Heart right ventricle (tissue), 16 donors: ENCODE measurements around the gene DSG2. TPM values are rescaled to one million over a fixed set of nuclear protein-coding genes. Genes with fewer than 3 reads are reported as not detected.

Experiments
- ATAC-seq, 8 donors: fragments of 200-7000 bp; cut with Tn5 transposase; one replicate each; pipeline ENCODE4 v1.9.1; 2020; ENCODE audit warnings: mild to moderate bottlenecking in 8 of 8, moderate library complexity in 8 of 8, moderate number of reproducible peaks in 1 of 8
- DNase-seq, 2 donors: peaks; one replicate each; pipeline ENCODE4 v3.0.0-alpha.2; 2020
- H3K27ac ChIP-seq, 10 donors: fragments of 200-600 bp; sonication (generic) in 2 of 10; one replicate each; pipeline versions ENCODE4 v1.5.0 to v1.8.0; 2020 to 2022; ENCODE audit warnings: mild to moderate bottlenecking in 3 of 10
- H3K27me3 ChIP-seq, 7 donors: fragments of 200-600 bp; one replicate each; pipeline ENCODE4 v1.8.0; 2021 to 2022; ENCODE audit warnings: mild to moderate bottlenecking in 2 of 7
- H3K36me3 ChIP-seq, 9 donors: fragments of 200-600 bp; sonication (generic) in 1 of 9; one replicate each; pipeline versions ENCODE4 v1.5.0 to v1.8.0; 2020 to 2022; ENCODE audit warnings: mild to moderate bottlenecking in 2 of 9
- H3K4me1 ChIP-seq, 9 donors: fragments of 200-600 bp; sonication (generic) in 1 of 9; one replicate each; pipeline versions ENCODE4 v1.5.0 to v1.8.0; 2020 to 2022; ENCODE audit warnings: mild to moderate bottlenecking in 4 of 9
- H3K4me3 ChIP-seq, 10 donors: fragments of 200-600 bp; sonication (generic) in 2 of 10; one replicate each; pipeline versions ENCODE4 v1.5.0 to v1.8.0; 2020 to 2022; ENCODE audit warnings: mild to moderate bottlenecking in 7 of 10, moderate library complexity in 2 of 10
- H3K9me3 ChIP-seq, 11 donors: fragments of 200-600 bp in 10 of 11; sonication (generic) in 2 of 11; one replicate each; pipeline versions ENCODE4 v1.5.0 to v1.8.0; 2013 to 2022; ENCODE audit warnings: mild to moderate bottlenecking in 2 of 11, control low read depth in 1 of 11, moderate library complexity in 1 of 11
- CTCF ChIP-seq, 9 donors: fragments of 200-600 bp; sonication (generic) in 2 of 9; IDR thresholded peaks; one replicate each; pipeline versions ENCODE4 v1.5.0 to v1.8.0; 2021 to 2022; ENCODE audit warnings: antibody characterized with exemption in 9 of 9, mild to moderate bottlenecking in 5 of 9, moderate library complexity in 1 of 9
- WGBS, 2 donors: extraction: QIAGEN DNeasy Blood & Tissue Kit; methylation state at CpG; one replicate each; pipeline ENCODE4 v1.1.7; 2013; ENCODE audit warnings: inconsistent platforms in 1 of 2; 5-methylcytosine and 5-hydroxymethylcytosine counted together
- intact Hi-C, 10 donors: fragments of 100-400 bp; cut with DNase I; formaldehyde crosslinking; loops; one replicate each; pipeline versions ENCODE4 v1.11.1 to v1.14.2; 2022
- polyA plus RNA-seq, 2 donors: library from polyadenylated mRNA; stranded (reverse); fragments of 200-250 nt; gene quantifications; one replicate each; pipeline ENCODE4 v1.2.3, GENCODE V29; 2013
- total RNA-seq, 10 donors: library from RNA; stranded (reverse); fragmentation: NEBNext Ultra II Directional in 3 of 10; extraction: Animal tissue kit (Norgen Biotek cat#: 25700) in 3 of 10; gene quantifications; one replicate each; pipeline versions ENCODE4 v1.2.1 to v1.2.4, GENCODE V29; 2021 to 2023
- donor health status: Arrhythmogenic right ventricular cardiomyopathy.
- donor health status: ischemic (EF 13 %, LVEDD 7.1; RV severe dilation, severe dysfunction).
- donor health status: healthy with polysubstance abuse.
- donor health status: DM: no; HTN: yes; CAD: no.
- donor health status: DM: no; HTN: no; CAD: no.
- donor health status: ischemic (EF 25% LVEDD 6.9; RV normal size, moderate dysfunction).
- donor health status: ischemic (EF 25% LVEDD 5.7; RV mildly dilated, moderate dysfunction).
- donor health status: healthy.
- donor health status: DM: yes; HTN: yes; CAD: no.
- donor health status: Ischemic cardiomyopathy.
- donor health status: ischemic (EF 35%, LVEDD 5.7; RV mildly dilated, moderate dysfunction).
- donor health status: nonischemic (EF 11% LVEDD 7.7; RV severe dilation, severe dysfunction).
- donor health status: DM: yes; HTN: yes; CAD: no.
- donor health status: PGD.
- donor health status: ischemic (EF 29% LVEDD 5.4; RV normal size, mild dysfunction).
- donor health status: nonischemic (EF 23%, LVEDD 6.1; RV moderate dilation, normal function).

Gene DSG2
- total and polyA plus RNA-seq, 12 donors = 7.6 to 53.8 (median 39.9) TPM

- ATAC-seq = peak in 5 of 8 donors; percentile 23 to 44 (median 28)
- H3K4me3 ChIP-seq = peak overlapping the region; percentile 32 to 78 (median 71)
- H3K27ac ChIP-seq = peak overlapping the region in 9 of 10 donors; percentile 58 to 86 (median 75)
- H3K4me1 ChIP-seq = peaks cover 0 to 22% (median 5%) of the 10 kb centered on the region in 9 donors
- H3K9me3 ChIP-seq = no peaks in the 10 kb centered on the region
- 13 to 16% methylated on average over 22 of the region's 22 CpGs for WGBS, 2 donors
- peaks cover 0 to 44% (median 4%) of the 10 kb centered on the region in 7 donors for H3K27me3 ChIP-seq
- no peak for TF ChIP-seq CTCF (IDR thresholded peaks at IDR 0.05)
- no peaks in the 10 kb centered on the region for H3K36me3 ChIP-seq
- intact Hi-C loops = loop anchor here in 4 of 10 donors (5.0 to 10.0 kb wide), 4 partner anchors 222 to 404 kb away; partner anchors contain the start of gene DSC2 (in 1 of the 4)
- DNase-seq = no peak
Measured at GRCh38 chr18:31498574-31499524, 872 bp downstream of the DSG2 start.

GRCh38 chr18:31500051-31500688 is 2.2 kb downstream of the DSG2 start:
- no peak overlapping the region for H3K27ac ChIP-seq
- intact Hi-C loops = loop anchor here in 6 of 10 donors (5.0 to 10.0 kb wide), 8 partner anchors 73 to 495 kb away; partner anchors contain the start of gene DSC2 (in 1 of the 6)
- peaks cover 0 to 44% (median 4%) of the 10 kb centered on the region in 7 donors for H3K27me3 ChIP-seq
- 74 to 79% methylated on average over 6 of the region's 6 CpGs for WGBS, 2 donors
- TF ChIP-seq CTCF (IDR thresholded peaks at IDR 0.05) = no peak
- DNase-seq = no peak
- ATAC-seq = no peak
- peaks cover 0 to 22% (median 9%) of the 10 kb centered on the region in 9 donors for H3K4me1 ChIP-seq
- no peaks in the 10 kb centered on the region for H3K9me3 ChIP-seq
- no peak overlapping the region for H3K4me3 ChIP-seq
- no peaks in the 10 kb centered on the region for H3K36me3 ChIP-seq

GRCh38 chr18:31503011-31503410 is 5.0 kb downstream of the DSG2 start:
- Histone ChIP-seq H3K27me3 (peaks cover 0 to 24% (median 4%) of the 10 kb centered on the region in 7 donors), H3K27ac (no peak overlapping the region), H3K4me1 (peaks cover 0 to 22% (median 8%) of the 10 kb centered on the region in 9 donors), H3K4me3 (no peak overlapping the region), H3K36me3 (no peaks in the 10 kb centered on the region), H3K9me3 (peaks cover 0 to 5% (median 0%) of the 10 kb centered on the region in 11 donors)
- intact Hi-C loops = loop anchor here in 6 of 10 donors (5.0 to 10.0 kb wide), 8 partner anchors 76 to 498 kb away; partner anchors contain the start of gene DSC2 (in 1 of the 6)
- DNase-seq (no peak), ATAC-seq (no peak)
- 96% methylated on average over 4 of the region's 4 CpGs for WGBS, 2 donors
- no peak for TF ChIP-seq CTCF (IDR thresholded peaks at IDR 0.05)
